GM21526 (cell line): ENCODE results near the gene DCLRE1A.
"Not testable (repeated sequence)": the region's sequence is repeated elsewhere in the genome, so short reads cannot be mapped to it uniquely, and the experiment has no call there.

Experiments used
- ATAC-seq: cut with Tn5 transposase; IDR thresholded peaks from one replicate; pipeline ENCODE4 v1.9.1; 2021; ENCODE audit warnings: moderate library complexity; ENCODE audit not compliant: unreplicated experiment, low FRiP score

Gene DCLRE1A

DNA sequence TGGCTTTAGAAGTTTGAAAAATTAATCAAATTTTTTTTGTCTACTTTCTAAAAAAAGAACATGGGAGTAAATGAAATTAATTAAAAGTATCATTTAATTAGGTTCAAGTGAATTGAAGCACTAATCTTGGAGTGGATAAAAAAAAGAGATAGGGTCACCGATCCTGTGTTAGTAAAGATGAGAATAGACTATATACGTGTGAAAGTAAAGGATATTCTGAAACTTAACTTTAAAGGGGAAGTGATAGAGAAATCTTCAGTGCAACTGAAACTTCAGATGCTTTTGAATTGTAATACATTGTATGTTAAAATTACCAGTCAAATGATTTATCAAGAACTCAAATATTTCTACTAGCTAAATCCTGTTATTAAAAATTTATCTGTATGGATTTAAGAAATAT, 5.4 kb upstream of the DCLRE1A start:
- peak; percentile 52 for ATAC-seq

DNA sequence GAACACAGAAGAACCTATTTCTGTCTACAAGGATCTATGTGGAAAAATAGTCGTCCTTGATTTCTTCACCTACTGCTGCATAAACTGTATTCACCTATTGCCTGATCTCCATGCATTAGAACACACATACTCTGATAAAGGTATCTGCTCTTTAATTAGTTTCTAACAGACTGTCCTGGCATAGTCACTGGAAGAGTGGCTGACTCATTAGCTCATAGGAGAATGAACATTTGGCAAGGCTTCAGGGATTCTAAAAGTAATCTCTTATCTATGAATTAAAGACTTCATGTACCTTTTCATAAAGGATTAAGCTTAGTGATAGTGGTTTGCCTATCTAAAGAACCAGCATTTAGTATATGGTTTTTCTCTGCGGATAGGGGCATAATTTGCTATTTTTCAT, 4.7 kb upstream of the DCLRE1A start:
- no peak for ATAC-seq

DNA sequence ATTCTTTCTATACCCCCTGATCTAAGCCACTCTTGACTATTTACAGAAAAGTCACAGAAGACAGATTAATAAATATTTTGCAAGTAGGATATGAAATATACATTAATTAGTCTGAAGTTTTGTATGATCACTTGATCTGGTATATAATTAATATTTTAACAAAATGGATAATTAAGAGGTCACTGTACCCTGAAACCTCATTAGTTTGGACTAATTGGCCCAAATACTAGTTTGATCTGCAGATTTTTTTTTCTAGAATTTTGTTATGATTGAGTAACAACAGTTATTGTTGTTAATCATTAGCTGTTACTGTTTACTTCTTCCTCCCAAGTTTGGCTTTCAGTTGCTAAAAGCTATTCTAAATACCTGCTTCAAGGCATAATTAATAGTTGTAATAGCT, 3.3 kb upstream of the DCLRE1A start:
- no peak for ATAC-seq

DNA sequence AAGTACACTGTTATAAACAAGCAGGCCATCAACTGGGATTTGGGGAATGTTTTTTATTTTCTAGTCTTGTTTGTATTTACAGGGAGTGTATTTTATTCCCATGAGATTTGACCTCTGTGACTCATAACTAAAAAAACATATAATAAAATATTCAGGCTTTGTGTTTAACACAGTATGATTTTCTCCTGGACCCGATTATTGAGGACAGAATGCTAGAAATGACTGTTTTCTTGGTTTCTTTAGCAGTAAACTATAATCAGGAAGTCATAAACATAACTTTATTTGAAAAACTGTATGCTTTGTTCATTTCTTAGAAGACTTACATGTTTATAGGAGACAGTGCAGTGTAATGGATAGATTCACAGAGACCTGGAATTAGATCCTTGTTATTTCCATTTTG, 2.7 kb upstream of the DCLRE1A start:
- ATAC-seq, result no peak

DNA sequence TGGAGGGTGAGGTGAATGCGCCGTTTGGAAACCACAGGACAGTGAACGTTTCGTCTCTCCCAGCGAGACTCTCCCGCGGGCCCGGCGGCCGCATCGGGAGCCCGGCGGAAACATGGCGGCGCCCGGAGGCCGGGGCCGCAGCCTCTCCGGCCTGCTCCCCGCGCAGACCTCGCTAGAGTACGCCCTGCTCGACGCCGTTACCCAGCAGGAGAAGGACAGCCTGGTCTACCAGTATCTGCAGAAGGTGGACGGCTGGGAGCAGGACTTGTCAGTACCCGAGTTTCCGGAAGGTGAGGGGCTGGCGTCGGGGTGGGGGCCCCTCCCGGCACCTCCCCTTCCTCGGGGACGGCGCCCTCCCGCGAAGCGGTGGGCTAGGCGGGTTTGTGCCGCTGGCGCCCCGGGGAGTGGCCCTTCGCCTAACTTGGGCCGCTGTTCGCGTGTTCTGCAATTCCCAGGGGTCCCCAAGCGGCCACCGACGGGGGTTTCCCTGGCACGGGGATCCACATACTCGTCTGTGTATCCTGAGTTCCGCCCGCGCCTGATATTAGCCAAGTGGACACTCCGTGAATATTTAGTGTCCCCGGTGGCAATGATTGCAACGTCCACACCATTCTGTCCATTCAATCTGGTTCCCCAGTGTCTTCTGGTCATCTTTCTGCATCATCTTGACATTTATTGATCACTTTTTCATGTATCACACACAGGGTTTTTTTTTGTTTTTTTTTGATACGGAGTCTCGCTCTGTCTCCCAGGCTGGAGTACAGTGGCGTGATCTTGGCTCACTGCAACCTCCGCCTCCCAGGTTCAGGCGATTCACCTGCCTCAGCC, 1.1 kb upstream of the DCLRE1A start:
- peak; percentile 31 for ATAC-seq

DNA sequence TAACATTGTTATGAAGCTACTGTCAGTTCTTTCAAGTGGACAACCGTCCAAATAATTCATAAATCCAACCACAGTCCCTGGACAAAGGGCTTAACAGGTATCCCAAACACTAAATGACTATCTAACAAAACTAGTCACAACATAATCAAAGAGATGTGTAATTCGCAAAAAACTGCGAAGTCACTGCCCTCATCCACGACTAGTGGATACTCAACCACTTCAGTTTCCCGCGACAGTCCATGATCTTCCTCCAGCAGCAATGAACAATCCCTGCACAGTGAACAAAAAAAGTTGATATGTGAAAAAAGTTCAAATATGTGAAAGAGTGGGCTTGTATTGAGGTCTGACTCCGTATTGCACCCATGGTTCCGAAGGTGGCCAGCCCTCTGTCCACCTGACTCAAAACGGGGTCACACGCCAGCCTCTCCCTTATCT, 287 bp downstream of the DCLRE1A start:
- no peak for ATAC-seq

DNA sequence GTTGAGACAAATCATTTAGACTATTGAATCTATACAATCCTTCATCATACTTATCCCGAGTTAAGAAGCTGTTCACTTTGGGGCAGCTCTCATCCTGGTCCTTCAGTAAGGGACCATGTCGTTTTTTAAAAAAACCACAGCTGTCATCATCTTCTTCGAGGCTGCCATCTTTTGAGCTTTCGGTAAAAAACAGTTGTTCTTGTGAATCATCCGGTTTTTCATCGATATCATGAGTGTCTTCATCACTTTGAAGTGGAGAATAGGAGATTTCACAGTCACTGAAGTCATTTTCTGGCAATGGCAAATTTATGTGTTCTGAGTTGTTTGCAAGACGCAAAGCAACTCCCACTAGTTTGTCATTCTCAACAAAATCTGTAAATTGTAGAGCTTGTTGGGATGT, 3.9 kb downstream of the DCLRE1A start:
- no peak for ATAC-seq

DNA sequence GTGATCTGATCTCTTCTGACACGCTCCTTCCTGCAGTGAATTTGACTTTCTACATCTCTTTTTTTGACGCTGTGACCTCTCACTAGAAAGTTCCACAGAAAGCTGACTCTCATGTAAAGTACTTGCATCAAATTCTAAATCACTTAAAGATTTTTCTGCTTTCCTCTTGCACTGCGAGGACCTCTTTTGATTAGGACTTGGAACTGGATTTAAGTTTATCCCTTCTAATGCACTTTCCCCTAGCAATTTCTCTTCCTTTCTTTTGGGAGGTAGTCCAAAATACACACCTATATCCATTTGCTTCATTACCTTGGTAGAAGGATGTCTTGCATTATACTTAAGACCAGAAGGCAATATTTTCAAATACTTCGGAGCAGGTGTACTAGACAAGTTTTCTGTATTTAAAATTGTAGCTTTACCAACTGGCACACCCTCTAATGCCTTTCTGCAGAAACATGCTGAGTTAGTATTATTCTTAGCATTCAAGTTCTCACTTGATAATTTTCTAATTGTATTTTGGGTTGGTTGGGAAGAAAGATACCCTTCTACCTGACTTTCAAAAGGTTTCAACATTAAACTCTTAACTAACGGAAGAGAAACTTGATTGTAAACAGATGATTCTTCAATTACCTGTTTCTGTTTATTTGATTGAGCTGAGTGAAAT, 4.6 kb downstream of the DCLRE1A start:
- ATAC-seq, result no peak

DNA sequence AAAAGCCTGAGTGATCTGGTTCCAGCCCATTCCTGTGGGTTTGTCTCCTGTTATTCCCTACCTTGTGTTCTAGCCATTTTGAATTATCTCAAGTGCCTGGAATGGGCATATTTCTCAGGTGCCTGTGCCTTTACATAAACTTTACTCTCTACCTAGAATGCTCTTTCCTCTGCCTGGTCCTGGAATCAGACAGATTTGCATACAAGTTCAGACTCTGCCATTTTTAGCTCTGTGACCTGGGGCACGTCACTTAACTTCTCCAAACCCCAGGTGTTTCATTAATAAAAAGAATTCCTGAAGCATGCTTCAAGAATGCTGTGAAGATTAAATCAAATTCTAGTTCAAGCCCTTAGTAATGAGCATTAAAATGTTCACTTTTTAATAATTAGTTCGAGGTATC, 7.8 kb downstream of the DCLRE1A start:
- no peak for ATAC-seq

DNA sequence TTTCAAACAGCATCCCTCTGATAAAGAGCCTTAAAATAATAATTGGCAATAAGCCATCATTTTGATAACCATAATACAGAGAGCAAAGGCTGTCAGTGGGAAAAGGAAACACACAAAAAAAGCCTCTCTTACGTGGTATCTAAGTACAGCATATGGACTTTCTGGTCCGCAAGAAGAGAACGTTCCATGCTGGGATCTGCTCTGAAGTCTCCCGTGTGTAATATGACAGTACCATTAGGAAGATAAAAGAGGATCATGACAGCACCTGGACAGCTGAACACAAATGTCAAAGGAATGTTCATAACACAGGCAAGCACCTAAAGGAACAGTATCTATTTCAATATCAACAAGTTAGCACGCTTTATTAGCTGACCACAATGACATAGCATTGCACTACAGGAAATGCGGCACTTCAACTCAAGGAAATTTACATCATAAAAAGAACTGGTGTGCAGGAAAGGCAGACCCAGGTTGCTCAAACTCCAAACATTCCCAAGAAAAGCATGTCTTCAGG, 9.9 kb downstream of the DCLRE1A start:
- no peak for ATAC-seq

DNA sequence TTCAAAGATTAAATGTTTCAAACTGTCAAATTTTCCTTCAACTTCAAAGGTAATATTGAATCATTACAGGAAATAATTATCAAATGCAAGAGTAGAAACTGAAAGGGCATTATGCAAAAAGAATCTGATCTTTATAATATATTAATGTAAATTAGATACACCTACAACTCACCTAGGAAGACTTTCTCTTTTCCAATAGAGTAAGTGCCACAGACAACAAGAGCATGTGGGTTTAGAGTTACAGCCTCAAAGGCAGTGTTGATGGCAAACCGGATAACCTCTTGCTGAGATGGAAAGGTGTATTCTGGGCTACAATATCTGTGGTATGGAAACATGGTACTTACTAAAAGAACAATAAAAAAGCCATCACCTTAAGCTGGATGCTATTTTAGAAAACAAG, 11.7 kb downstream of the DCLRE1A start:
- no peak for ATAC-seq

DNA sequence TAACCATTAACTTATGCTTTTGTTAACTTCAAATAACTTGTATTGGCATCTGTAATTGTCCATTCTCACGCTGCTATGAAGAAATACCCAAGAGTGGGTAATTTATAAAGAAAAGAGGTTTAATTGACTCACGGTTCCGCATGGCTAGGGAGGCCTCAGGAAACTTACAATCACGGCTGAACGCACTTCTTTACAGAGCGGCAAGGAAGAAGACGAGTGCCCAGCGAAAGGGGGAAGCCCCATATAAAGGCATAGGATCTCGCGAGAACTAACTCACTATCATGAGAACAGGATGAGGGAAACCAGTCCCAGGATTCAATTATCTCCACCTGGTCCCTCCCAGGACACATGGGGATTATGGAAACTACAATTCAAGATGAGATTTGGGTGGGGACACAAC, 25.3 kb downstream of the DCLRE1A start:
- not testable (repeated sequence) for ATAC-seq

DNA sequence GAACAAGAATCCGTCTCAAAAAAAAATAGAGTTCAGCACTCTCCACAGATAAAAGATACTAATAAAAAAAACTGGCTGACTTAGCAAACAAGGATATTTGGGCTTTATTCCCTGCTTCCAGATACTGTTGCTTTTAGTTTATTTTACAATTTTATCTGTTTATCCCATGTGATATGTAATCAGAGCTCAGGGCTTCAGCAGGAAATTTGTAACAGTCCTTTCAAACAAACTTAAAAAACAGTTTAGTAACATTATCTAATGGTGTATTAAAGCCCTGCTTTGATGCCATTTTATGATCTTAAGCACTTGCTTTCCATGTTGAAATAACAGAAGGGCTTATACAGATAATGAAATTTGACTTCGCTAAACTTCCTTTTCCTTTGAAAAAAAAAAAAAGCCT, 28.1 kb downstream of the DCLRE1A start:
- ATAC-seq, result no peak

DNA sequence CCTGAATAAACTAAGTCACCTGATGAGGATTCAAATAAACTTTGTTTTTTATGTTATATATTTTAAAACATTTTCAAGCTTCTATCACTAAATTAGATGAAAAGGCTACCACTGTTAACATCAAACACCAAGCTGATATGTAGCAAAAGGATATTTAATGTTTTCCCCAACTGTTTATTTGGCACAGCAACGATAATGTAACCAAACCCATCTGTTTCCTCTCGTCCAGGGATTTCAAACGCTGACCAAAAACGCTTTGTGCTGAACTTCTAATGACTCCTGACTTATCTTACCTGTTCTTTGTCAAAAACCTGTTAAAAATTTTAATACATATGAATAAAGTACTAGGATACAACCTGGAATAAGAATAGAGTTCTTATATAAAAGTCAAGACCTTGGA, 30.5 kb downstream of the DCLRE1A start:
- no peak for ATAC-seq

DNA sequence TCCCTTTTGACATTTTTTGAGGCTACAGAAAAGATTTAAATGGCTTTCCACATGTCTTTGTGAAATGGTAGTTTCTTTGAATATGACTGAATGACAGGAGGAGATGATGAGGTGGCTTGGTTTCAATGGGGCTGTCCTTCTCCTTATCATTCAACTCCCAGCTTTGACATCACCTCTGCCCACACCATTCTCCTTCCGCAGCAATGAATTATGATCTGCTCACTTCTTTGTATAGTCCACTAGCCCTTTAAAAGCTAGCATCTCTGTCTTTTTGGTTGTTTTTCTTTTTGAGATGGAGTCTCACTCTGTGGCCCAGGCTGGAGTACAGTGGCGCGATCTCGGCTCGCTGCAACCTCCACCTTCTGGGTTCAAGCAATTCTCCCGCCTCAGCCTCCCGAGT, 31.7 kb downstream of the DCLRE1A start:
- ATAC-seq, result no peak

DNA sequence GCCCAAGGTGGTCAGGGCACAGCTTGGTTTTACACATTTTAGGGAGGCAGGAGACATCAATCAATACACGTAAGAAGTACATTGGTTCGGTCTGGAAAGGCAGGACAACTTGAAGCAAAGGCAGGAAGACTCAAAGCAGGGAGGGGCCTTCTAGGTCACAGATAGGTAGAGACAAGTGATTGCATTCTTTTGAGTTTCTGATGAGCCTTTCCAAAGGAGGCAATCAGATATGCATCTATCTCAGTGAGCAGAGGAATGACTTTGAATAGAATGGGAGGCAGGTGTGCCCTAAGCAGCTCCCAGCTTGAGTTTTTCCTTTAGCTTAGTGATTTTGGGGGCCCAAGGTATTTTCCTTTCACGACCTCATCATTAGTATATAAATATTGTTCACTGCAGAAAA, 32.6 kb downstream of the DCLRE1A start:
- not testable (repeated sequence) for ATAC-seq

DNA sequence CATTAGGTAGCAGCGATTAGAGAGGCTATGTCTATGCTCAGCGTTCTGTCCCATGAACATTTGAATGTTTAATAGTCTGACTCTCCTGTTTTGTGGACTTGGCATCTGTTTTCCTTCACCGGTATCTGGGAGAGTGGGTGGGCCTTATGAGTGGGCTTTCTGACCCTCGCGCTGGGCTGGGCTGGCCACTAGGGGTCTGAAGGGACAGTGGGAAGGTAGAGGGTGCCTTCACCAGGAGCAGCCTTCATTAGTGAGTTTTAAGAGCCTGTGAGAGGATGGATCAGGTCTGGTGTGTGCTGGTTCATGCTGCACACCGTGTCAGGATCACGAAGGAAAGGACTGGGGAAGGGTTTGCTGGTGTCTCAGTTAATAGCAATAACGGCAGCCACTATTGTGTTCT, 33.4 kb downstream of the DCLRE1A start:
- no peak for ATAC-seq

DNA sequence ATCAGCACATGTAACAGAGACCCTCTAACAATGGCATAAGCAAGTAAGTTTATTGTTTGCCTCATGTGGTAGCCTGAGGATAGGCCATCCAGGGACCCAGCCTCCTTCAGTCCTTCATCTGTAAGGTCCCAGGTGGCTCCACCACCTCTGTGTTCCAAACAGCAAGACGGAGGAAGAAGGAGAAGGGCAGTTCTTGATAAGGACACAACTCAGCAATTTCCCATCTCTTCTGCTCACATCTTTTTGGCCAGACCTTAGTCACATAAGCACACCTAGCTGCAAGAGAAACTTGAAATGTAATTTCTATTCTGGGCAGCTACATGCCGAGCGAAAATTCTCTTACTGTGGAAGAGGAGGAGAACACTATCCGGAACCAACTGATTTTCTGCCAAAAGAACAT, 33.9 kb downstream of the DCLRE1A start:
- ATAC-seq, result no peak

DNA sequence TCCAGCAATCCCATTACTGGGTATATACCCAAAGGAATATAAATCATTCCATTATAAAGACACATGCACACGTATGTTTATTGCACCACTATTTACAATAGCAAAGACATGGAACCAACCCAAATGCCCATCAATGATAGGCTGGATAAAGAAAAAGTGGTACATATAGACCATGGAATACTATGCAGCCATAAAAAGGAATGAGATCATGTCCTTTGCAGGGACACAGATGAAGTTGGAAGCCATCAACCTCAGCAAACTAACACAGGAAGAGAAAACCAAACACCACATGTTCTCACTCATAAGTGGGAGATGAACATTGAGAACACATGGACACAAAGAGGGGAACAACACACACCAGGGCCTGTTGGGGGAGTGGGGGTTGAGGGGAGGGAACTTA, 39.2 kb downstream of the DCLRE1A start:
- ATAC-seq, result not testable (repeated sequence)

DNA sequence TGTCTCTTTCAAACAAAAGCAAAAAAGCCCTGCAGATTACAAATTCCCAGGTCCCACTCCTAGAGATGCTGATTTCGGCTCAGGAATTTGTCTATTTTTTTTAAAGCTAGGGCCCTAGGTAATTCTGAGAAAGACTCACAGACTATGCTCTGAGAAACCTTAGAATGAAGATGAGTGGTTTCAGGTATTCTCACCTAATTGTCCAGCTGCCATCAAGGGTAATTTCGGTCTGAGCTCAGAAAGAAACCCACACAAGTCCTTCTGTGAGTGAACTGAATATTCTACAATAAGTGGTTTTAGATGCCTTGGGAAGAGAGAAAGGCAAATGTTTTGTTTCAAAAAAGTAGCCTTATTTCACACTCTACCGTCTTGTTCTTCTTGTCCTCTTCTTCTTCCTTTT, 45.7 kb downstream of the DCLRE1A start:
- ATAC-seq, result no peak

DNA sequence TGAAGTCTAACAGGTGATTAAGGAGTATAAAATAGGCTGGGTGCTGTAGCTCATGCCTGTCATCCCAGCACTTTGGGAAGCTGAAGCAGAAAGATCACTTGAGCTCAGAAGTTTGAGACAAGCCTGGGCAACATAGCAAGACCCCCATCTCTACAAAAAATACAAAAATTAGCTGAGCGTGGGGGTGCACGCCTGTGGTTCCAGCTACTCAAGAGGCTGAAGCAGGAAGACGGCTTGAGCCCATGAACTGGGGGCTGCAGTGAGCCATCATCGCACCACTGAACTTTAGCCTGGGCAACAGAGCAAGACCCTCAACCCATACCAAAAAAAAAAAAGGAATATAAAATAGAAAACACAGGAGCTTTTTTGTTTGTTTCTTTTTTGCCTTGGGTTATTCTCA, 47.4 kb downstream of the DCLRE1A start:
- no peak for ATAC-seq

DNA sequence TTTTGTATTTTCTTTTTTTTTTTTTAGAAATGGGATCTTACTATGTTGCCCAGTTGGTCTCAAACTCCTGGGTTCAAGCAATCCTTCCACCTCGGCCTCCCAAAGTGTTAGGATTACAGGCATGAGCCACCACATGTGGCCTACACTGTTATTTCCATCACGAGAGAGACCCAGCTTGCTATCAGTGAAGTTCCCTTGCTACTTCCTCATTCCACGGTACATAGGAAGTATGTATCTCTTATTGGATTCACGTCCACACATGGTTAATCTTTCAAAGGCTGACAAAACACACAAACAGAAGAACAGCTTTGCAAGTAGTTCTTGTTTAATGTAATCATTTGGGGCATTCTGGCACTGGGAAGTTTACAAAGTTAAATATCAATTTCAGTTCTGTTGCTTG, 50.9 kb downstream of the DCLRE1A start:
- ATAC-seq, result no peak
